Myocyte (in vitro differentiated cells): ENCODE data around the gene CDKN1A. TPM values are rescaled to one million over a fixed set of nuclear protein-coding genes. Genes with fewer than 3 reads are reported as not detected.

Experiments used
- total RNA-seq: library from RNA; depleted of rRNA; stranded (reverse); fragments of >200 nt; gene quantifications from 2 replicates; pipeline ENCODE4 v1.2.3, GENCODE V29; 2014

CDKN1A gene
- total RNA-seq, 1 donor from 2014 or later: 1,798 TPM

Other genes starting within 250 kb of the CDKN1A start
- 0.19 TPM in 1 of 2 replicates, not detected in the other for gene PXT1, start 235.9 kb upstream of the CDKN1A start, total RNA-seq
- gene KCTD20, start 235.7 kb upstream of the CDKN1A start, total RNA-seq: 48.1 and 52.3 TPM in 2 replicates
- 39.8 and 47.4 TPM in 2 replicates for gene STK38, start 131.2 kb upstream of the CDKN1A start, total RNA-seq
- gene SRSF3, start 84.4 kb upstream of the CDKN1A start, total RNA-seq: 99.5 and 155 TPM in 2 replicates
- gene RAB44, start 19.1 kb downstream of the CDKN1A start, total RNA-seq: not detected in 2 replicates
- 0.13 and 1.2 TPM in 2 replicates for gene CPNE5, start 160.7 kb downstream of the CDKN1A start, total RNA-seq
- 28.4 and 31.3 TPM in 2 replicates for gene PPIL1, start 196.1 kb downstream of the CDKN1A start, total RNA-seq
- gene C6orf89, start 207.2 kb downstream of the CDKN1A start, total RNA-seq: 44.8 and 65.6 TPM in 2 replicates